ENCODE data around the gene GABPB1. TPM values are rescaled to one million over a fixed set of nuclear protein-coding genes. Genes with fewer than 3 reads are reported as not detected.

The GABPB1 gene
- polyA plus RNA-seq, 1 of the 3 experiments (the other 2 are of a cell fraction) = 12.8 TPM

GRCh38 chr15:50275091-50275490 is 79.9 kb downstream of the GABPB1 start:
- WGBS (ENCODE audit: low lambda C conversion rate) = 32% methylated on average over 2 of the region's 2 CpGs
- no peaks in the 10 kb centered on the region for H4K20me1 ChIP-seq (ENCODE audit: insufficient read depth)
- no peak overlapping the region for H3K4me2 ChIP-seq
- H3K27ac ChIP-seq (ENCODE audit: low read depth in 2 of 2, low read length in 1 of 2) = no peak overlapping the region
- H3K9ac ChIP-seq = no peak overlapping the region
- POLR2A ChIA-PET = no interaction called here
- H2AFZ ChIP-seq (ENCODE audit: low read depth) = no peak overlapping the region
- no peaks in the 10 kb centered on the region for H3K4me1 ChIP-seq (ENCODE audit: control insufficient read depth in 1 of 2, insufficient read depth in 2 of 2, low read depth in 1 of 2, low read length in 1 of 2)
- no peak for TF ChIP-seq POLR2AphosphoS5 (IDR thresholded peaks at IDR 0.05; ENCODE audit: low read depth, low read length)
- TF ChIP-seq JUND (IDR thresholded peaks at IDR 0.05) = no peak
- TF ChIP-seq, protein P1, sequence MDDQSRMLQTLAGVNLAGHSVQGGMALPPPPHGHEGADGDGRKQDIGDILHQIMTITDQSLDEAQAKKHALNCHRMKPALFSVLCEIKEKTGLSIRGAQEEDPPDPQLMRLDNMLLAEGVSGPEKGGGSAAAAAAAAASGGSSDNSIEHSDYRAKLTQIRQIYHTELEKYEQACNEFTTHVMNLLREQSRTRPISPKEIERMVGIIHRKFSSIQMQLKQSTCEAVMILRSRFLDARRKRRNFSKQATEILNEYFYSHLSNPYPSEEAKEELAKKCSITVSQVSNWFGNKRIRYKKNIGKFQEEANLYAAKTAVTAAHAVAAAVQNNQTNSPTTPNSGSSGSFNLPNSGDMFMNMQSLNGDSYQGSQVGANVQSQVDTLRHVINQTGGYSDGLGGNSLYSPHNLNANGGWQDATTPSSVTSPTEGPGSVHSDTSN (IDR thresholded peaks at IDR 0.05) = no peak
- no peak for TF ChIP-seq TEAD4 (IDR thresholded peaks at IDR 0.05; ENCODE audit: borderline replicate concordance, insufficient read depth)
- no peak for TF ChIP-seq SIN3A (IDR thresholded peaks at IDR 0.05; ENCODE audit: borderline replicate concordance, low read depth, low read length)
- no peak for TF ChIP-seq FOXJ3 (CRISPR knock-in tag; IDR thresholded peaks at IDR 0.05)
- TF ChIP-seq FOXM1 (IDR thresholded peaks at IDR 0.05; ENCODE audit: low read depth) = no peak
- no peak for TF ChIP-seq RXRA (IDR thresholded peaks at IDR 0.05; ENCODE audit: borderline replicate concordance, low read depth)
- no peak for TF ChIP-seq GATA2 (CRISPR knock-in tag; IDR thresholded peaks at IDR 0.05)
- no peak for TF ChIP-seq REST (IDR thresholded peaks at IDR 0.05; ENCODE audit: low read depth, low read length)
- TF ChIP-seq GABPA (IDR thresholded peaks at IDR 0.05; ENCODE audit: low read depth) = no peak
- no peak for TF ChIP-seq EZH2phosphoT487 (IDR thresholded peaks at IDR 0.05; ENCODE audit: borderline replicate concordance, low read depth)
- TF ChIP-seq NFIC (IDR thresholded peaks at IDR 0.05; ENCODE audit: borderline replicate concordance) = no peak
- peaks cover 12% of the 10 kb centered on the region for H3F3A ChIP-seq (replicated peaks; ENCODE audit: insufficient read depth)
- DNase-seq = no peak
- H3K4me3 ChIP-seq (ENCODE audit: low read depth in 2 of 2, low read length in 1 of 2) = no peak overlapping the region
- H3K79me2 ChIP-seq (ENCODE audit: insufficient read depth) = no peaks in the 10 kb centered on the region
- H3K27me3 ChIP-seq (ENCODE audit: insufficient read depth) = no peaks in the 10 kb centered on the region
- H3K9me3 ChIP-seq = no peaks in the 10 kb centered on the region
- no peaks in the 10 kb centered on the region for H3K9me2 ChIP-seq
- peaks cover 0 to 3% of the 10 kb centered on the region in 2 experiments for H3K36me3 ChIP-seq (replicated peaks in 1 of 2; ENCODE audit: control insufficient read depth in 1 of 2, insufficient read depth in 2 of 2, low read length in 1 of 2)
- CTCF ChIA-PET = no interaction called here

GRCh38 chr15:50267577-50267976 is 87.4 kb downstream of the GABPB1 start:
- Histone ChIP-seq H3K4me2 (no peak overlapping the region), H2AFZ (ENCODE audit: low read depth) (no peak overlapping the region), H3F3A (replicated peaks; ENCODE audit: insufficient read depth) (no peaks in the 10 kb centered on the region), H3K9me2 (no peaks in the 10 kb centered on the region), H3K27ac (ENCODE audit: low read depth in 2 of 2, low read length in 1 of 2) (no peak overlapping the region), H3K27me3 (ENCODE audit: insufficient read depth) (no peaks in the 10 kb centered on the region), H3K4me1 (ENCODE audit: control insufficient read depth in 1 of 2, insufficient read depth in 2 of 2, low read depth in 1 of 2, low read length in 1 of 2) (no peaks in the 10 kb centered on the region), H3K9me3 (no peaks in the 10 kb centered on the region), H3K9ac (no peak overlapping the region), H3K79me2 (ENCODE audit: insufficient read depth) (no peaks in the 10 kb centered on the region), H3K4me3 (ENCODE audit: low read depth in 2 of 2, low read length in 1 of 2) (no peak overlapping the region), H3K36me3 (replicated peaks in 1 of 2; ENCODE audit: control insufficient read depth in 1 of 2, insufficient read depth in 2 of 2, low read length in 1 of 2) (peaks cover 0 to 3% of the 10 kb centered on the region in 2 experiments), H4K20me1 (ENCODE audit: insufficient read depth) (no peaks in the 10 kb centered on the region)
- no peak for DNase-seq
- CTCF ChIA-PET = no interaction called here
- 43% methylated on average over 2 of the region's 2 CpGs for WGBS (ENCODE audit: low lambda C conversion rate)
- POLR2A ChIA-PET = no interaction called here
- TF ChIP-seq RFX5 (IDR thresholded peaks at IDR 0.05; ENCODE audit: low read length) (no peak), POLR2AphosphoS5 (IDR thresholded peaks at IDR 0.05; ENCODE audit: low read depth, low read length) (no peak), ZBTB33 (IDR thresholded peaks at IDR 0.05; ENCODE audit: borderline replicate concordance, low read depth) (no peak), SIN3A (IDR thresholded peaks at IDR 0.05; ENCODE audit: borderline replicate concordance, low read depth, low read length) (no peak), GABPA (IDR thresholded peaks at IDR 0.05; ENCODE audit: low read depth) (no peak), FOXJ3 (CRISPR knock-in tag; IDR thresholded peaks at IDR 0.05) (no peak), NFIC (IDR thresholded peaks at IDR 0.05; ENCODE audit: borderline replicate concordance) (no peak), EZH2phosphoT487 (IDR thresholded peaks at IDR 0.05; ENCODE audit: borderline replicate concordance, low read depth) (no peak), EP300 (IDR thresholded peaks at IDR 0.05; ENCODE audit: borderline replicate concordance in 1 of 2, low read depth in 1 of 2, low read length in 1 of 2) (no peak), RXRA (IDR thresholded peaks at IDR 0.05; ENCODE audit: borderline replicate concordance, low read depth) (no peak)
- TF ChIP-seq, protein P2, sequence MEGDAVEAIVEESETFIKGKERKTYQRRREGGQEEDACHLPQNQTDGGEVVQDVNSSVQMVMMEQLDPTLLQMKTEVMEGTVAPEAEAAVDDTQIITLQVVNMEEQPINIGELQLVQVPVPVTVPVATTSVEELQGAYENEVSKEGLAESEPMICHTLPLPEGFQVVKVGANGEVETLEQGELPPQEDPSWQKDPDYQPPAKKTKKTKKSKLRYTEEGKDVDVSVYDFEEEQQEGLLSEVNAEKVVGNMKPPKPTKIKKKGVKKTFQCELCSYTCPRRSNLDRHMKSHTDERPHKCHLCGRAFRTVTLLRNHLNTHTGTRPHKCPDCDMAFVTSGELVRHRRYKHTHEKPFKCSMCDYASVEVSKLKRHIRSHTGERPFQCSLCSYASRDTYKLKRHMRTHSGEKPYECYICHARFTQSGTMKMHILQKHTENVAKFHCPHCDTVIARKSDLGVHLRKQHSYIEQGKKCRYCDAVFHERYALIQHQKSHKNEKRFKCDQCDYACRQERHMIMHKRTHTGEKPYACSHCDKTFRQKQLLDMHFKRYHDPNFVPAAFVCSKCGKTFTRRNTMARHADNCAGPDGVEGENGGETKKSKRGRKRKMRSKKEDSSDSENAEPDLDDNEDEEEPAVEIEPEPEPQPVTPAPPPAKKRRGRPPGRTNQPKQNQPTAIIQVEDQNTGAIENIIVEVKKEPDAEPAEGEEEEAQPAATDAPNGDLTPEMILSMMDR (IDR thresholded peaks at IDR 0.05) = no peak
